Body of pancreas (tissue), 4 donors: Measurements from ENCODE around the gene NBEA. TPM values are rescaled to one million over a fixed set of nuclear protein-coding genes. Genes with fewer than 3 reads are reported as not detected.

ENCODE experiments used
- ATAC-seq: fragments of 150-250 bp; one replicate; pipeline ENCODE4 v1.9.1; 2016
- DNase-seq, 4 donors: peaks; one replicate each; pipeline ENCODE4 v3.0.0-alpha.2; 2019
- H3K27ac ChIP-seq, 4 donors: fragments of 200-600 bp; sonication (generic); 1 replicate in 3 of 4; 2 replicates in 1 of 4; pipeline versions ENCODE4 v1.5.1 to v1.6.1; 2016 to 2019; ENCODE audit warnings: mild to moderate bottlenecking in 1 of 4, mixed read lengths in 1 of 4, moderate library complexity in 1 of 4
- H3K27me3 ChIP-seq, 2 donors: fragments of 200-600 bp; sonication (generic); one replicate each; pipeline ENCODE4 v1.6.0; 2016; ENCODE audit warnings: mild to moderate bottlenecking in 1 of 2
- H3K36me3 ChIP-seq, 2 donors: fragments of 200-600 bp; sonication (generic); replicated peaks in 1 of 2; 2 replicates each; pipeline ENCODE4 v1.5.1; 2016; ENCODE audit warnings: low read depth in 2 of 2; ENCODE audit not compliant: insufficient read depth in 1 of 2
- H3K4me1 ChIP-seq: fragments of 200-600 bp; sonication (generic); one replicate; pipeline ENCODE4 v1.6.0; 2016
- H3K4me3 ChIP-seq, 2 donors: fragments of 200-600 bp; sonication (generic); 1 replicate in 1 of 2; 2 replicates in 1 of 2; pipeline ENCODE4 v1.5.1; 2016 to 2019
- H3K9me3 ChIP-seq, 3 donors: fragments of 200-600 bp; sonication (generic); 1 replicate in 2 of 3; 2 replicates in 1 of 3; pipeline ENCODE4 v1.5.1; 2016
- CTCF ChIP-seq, 7 experiments: fragments of 450-650 bp in 4 of 7; fragments of 200-600 bp in 3 of 7; sonication (generic) in 3 of 7; IDR thresholded peaks; one replicate each; pipeline ENCODE4 v1.5.1; 2016 to 2019; ENCODE audit warnings: antibody characterized with exemption in 7 of 7
- POLR2A ChIP-seq, 3 donors: fragments of 450-650 bp; IDR thresholded peaks; one replicate each; pipeline ENCODE4 v1.6.1; 2016; ENCODE audit warnings: antibody characterized with exemption in 3 of 3, mild to moderate bottlenecking in 2 of 3
- WGBS, 2 donors: methylation state at CpG; one replicate each; pipeline ENCODE4 v1.1.5; 2017; 5-methylcytosine and 5-hydroxymethylcytosine counted together
- intact Hi-C: fragments of 100-400 bp; cut with DNase I; formaldehyde crosslinking; loops from one replicate; pipeline ENCODE4 v1.15.1; 2023
- total RNA-seq, 2 donors: library from RNA; depleted of rRNA; stranded (reverse); fragments of >200 nt; gene quantifications; one replicate each; pipeline ENCODE4 v1.1.0, GENCODE V29; 2016

The NBEA gene
- total RNA-seq, 2 donors from 2014 or later: 9.6 to 19.1 TPM

GRCh38 chr13:35714121-35714520, 772.1 kb downstream of the NBEA start:
- ATAC-seq: no peak
- Histone ChIP-seq H3K27me3 (no peaks in the 10 kb centered on the region), H3K9me3 (no peaks in the 10 kb centered on the region), H3K27ac (no peak overlapping the region), H3K4me1 (no peaks in the 10 kb centered on the region), H3K4me3 (no peak overlapping the region), H3K36me3 (no peaks in the 10 kb centered on the region)
- WGBS, 2 donors: 47 to 51% methylated on average over 6 of the region's 6 CpGs
- no peak for DNase-seq
- intact Hi-C loops: no loop called here
- TF ChIP-seq POLR2A (IDR thresholded peaks at IDR 0.05) (no peak), CTCF (IDR thresholded peaks at IDR 0.05) (no peak)

- TF ChIP-seq POLR2A (IDR thresholded peaks at IDR 0.05) (no peak), CTCF (IDR thresholded peaks at IDR 0.05) (no peak)
- Histone ChIP-seq H3K36me3 (no peaks in the 10 kb centered on the region), H3K27ac (no peak overlapping the region), H3K4me1 (no peaks in the 10 kb centered on the region), H3K27me3 (no peaks in the 10 kb centered on the region), H3K9me3 (no peaks in the 10 kb centered on the region), H3K4me3 (no peak overlapping the region)
- ATAC-seq: no peak
- peak in 1 of 4 donors; percentile 5 for DNase-seq
- intact Hi-C loops: no loop called here
- WGBS, 2 donors: 66 to 72% methylated on average over 6 to 9 of the region's 9 CpGs
These were observed 772.7 kb downstream of the NBEA start for GRCh38 chr13:35714588-35715377.

GRCh38 chr13:35716186-35716585, 774.1 kb downstream of the NBEA start:
- Histone ChIP-seq H3K4me1 (peaks cover 8% of the 10 kb centered on the region), H3K27ac (no peak overlapping the region), H3K36me3 (no peaks in the 10 kb centered on the region), H3K27me3 (no peaks in the 10 kb centered on the region), H3K4me3 (no peak overlapping the region), H3K9me3 (no peaks in the 10 kb centered on the region)
- no peak for DNase-seq
- intact Hi-C loops: no loop called here
- no peak for ATAC-seq
- WGBS, 2 donors: 42 to 48% methylated on average over 4 of the region's 4 CpGs
- TF ChIP-seq POLR2A (IDR thresholded peaks at IDR 0.05) (no peak), CTCF (IDR thresholded peaks at IDR 0.05) (no peak)

GRCh38 chr13:35716729-35717128, 774.7 kb downstream of the NBEA start:
- WGBS, 2 donors: 81 to 83% methylated on average over 8 to 15 of the region's 15 CpGs

More at GRCh38 chr13:35716729-35717128, 774.7 kb downstream of the NBEA start:
- H3K27me3 ChIP-seq: no peaks in the 10 kb centered on the region
- H3K4me1 ChIP-seq: peaks cover 10% of the 10 kb centered on the region
- no peak for ATAC-seq
- intact Hi-C loops: no loop called here
- DNase-seq: no peak
- no peak overlapping the region for H3K27ac ChIP-seq
- H3K9me3 ChIP-seq: no peaks in the 10 kb centered on the region
- TF ChIP-seq CTCF (IDR thresholded peaks at IDR 0.05): no peak
- TF ChIP-seq POLR2A (IDR thresholded peaks at IDR 0.05): no peak
- H3K36me3 ChIP-seq: no peaks in the 10 kb centered on the region
- H3K4me3 ChIP-seq: no peak overlapping the region
